Hepatocyte (in vitro differentiated cells): Measurements from ENCODE around the gene NANOS2.

Experiments used
- CTCF ChIP-seq: fragments of 200-600 bp; sonication (generic); IDR thresholded peaks from 2 replicates; pipeline ENCODE4 v1.5.1; 2016; ENCODE audit warnings: antibody characterized with exemption, mild to moderate bottlenecking; ENCODE audit not compliant: poor library complexity
- EZH2 ChIP-seq: fragments of 200-600 bp; sonication (generic); IDR thresholded peaks from 2 replicates; pipeline ENCODE4 v1.6.1; 2016; ENCODE audit warnings: antibody characterized with exemption, mild to moderate bottlenecking, borderline replicate concordance

- TF ChIP-seq EZH2 (no peak), CTCF (no peak)
These were observed 16.5 kb upstream of the NANOS2 start for GRCh38 chr19:45931055-45931454.
